ENCODE measurements around the gene C7orf33.

C7orf33 gene

DNA sequence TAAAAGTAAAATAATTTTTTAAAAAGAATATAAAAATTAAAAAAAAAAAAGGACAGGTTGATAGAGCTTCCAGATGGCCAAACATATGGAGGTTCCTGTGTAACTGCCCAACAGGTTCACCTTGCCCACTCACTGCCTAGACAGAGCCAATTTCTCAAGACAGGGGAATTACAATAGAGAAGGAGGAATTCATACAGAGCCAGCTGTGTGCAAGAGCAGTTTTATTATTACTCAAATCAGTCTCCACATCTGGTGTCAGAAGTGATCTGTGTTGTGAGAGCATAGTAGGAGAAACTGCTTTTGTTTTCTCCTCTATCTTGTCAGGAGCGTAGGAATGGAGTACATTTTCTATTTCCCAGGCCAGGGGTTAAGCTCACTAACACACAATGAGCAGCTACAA is 31.0 kb downstream of the C7orf33 start:
- H3K4me3 ChIP-seq (ENCODE audit: low read depth, low read length): no peak overlapping the region
- TF ChIP-seq, protein P1, sequence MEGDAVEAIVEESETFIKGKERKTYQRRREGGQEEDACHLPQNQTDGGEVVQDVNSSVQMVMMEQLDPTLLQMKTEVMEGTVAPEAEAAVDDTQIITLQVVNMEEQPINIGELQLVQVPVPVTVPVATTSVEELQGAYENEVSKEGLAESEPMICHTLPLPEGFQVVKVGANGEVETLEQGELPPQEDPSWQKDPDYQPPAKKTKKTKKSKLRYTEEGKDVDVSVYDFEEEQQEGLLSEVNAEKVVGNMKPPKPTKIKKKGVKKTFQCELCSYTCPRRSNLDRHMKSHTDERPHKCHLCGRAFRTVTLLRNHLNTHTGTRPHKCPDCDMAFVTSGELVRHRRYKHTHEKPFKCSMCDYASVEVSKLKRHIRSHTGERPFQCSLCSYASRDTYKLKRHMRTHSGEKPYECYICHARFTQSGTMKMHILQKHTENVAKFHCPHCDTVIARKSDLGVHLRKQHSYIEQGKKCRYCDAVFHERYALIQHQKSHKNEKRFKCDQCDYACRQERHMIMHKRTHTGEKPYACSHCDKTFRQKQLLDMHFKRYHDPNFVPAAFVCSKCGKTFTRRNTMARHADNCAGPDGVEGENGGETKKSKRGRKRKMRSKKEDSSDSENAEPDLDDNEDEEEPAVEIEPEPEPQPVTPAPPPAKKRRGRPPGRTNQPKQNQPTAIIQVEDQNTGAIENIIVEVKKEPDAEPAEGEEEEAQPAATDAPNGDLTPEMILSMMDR (IDR thresholded peaks at IDR 0.05; ENCODE audit: low read depth, low read length): no peak
- peaks cover 20% of the 10 kb centered on the region for H3K27me3 ChIP-seq
- no peaks in the 10 kb centered on the region for H3K9me3 ChIP-seq
- H3K36me3 ChIP-seq: no peaks in the 10 kb centered on the region
- DNase-seq: no peak
- no peaks in the 10 kb centered on the region for H3K4me1 ChIP-seq

DNA sequence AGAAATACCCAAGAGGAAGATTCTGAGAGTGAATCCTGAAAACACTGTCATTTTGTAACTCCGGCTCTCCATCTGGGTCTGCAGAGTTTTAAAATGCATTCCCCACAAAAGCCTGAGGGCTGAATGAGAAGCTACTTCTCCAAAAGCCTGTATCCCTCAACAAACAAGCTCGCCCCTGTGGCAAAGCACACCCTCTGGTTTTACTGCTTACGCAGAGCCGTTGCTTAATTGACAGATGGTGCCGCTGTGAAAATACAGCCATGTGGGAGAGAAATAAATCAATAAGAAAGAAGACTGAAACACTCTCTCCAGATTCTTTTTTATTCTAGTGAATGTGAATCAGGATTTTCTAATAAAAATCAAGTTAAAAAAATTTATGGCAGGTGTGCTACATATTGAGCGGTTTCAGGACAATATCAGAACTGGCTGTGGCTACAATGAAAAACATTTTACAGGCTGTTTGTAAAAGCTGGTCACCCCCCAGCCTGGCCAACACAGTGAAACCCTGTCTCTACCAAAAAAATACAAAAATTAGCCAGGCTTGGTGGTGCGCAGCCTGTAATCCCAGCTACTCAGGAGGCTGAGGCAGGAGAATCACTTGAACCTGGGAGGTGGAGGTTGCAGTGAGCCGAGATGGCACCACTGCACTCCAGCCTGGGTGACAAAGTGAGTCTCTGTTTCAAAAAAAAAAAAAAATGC is 32.5 kb downstream of the C7orf33 start:
- DNase-seq: peak; percentile 24
- TF ChIP-seq, protein P1 (IDR thresholded peaks at IDR 0.05; ENCODE audit: low read depth, low read length): no peak
- Histone ChIP-seq H3K36me3 (no peaks in the 10 kb centered on the region), H3K27me3 (peaks cover 20% of the 10 kb centered on the region), H3K9me3 (no peaks in the 10 kb centered on the region), H3K4me3 (ENCODE audit: low read depth, low read length) (no peak overlapping the region), H3K4me1 (no peaks in the 10 kb centered on the region)

DNA sequence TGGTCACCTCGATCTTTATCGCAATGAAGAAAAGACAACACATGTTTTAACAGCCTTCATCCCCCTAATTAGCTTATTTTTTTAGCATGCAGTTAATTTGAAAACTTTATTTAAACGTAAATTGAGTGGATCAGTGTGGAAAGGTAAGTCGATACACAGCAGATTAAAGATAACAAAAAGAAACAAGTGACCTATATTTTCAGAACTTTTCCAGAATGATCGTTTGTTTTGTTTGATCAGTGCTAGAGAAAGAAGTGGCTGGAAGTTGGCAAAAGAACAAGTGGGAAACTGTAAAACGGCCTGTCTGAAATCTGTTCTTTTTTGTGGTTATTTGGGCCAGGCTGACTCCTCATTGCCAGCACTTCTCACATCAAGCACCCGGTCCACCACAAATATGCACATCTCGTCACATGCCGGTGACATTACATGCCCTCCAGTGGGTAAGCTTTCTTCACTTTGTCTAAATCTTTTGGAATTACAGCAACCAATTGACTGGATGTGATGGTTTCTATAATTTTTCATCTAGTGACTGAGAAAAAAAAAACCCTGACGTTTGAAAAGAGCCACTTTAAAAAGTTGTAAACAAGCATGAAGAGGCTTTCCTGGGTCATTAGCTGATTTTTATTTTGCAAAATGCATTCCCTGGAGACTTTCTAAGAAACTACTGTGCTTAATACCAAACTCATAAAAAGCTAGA is 33.2 kb downstream of the C7orf33 start:
- Histone ChIP-seq H3K4me1 (no peaks in the 10 kb centered on the region), H3K4me3 (ENCODE audit: low read depth, low read length) (no peak overlapping the region)
- DNase-seq: no peak

GRCh38 chr7:148624735-148625134 is 34.2 kb downstream of the C7orf33 start:
- Histone ChIP-seq H3K4me1 (no peaks in the 10 kb centered on the region), H3K27me3 (peaks cover 20% of the 10 kb centered on the region), H3K9me3 (no peaks in the 10 kb centered on the region), H3K36me3 (no peaks in the 10 kb centered on the region), H3K4me3 (ENCODE audit: low read depth, low read length) (no peak overlapping the region)
- no peak for DNase-seq
- TF ChIP-seq, protein P1 (IDR thresholded peaks at IDR 0.05; ENCODE audit: low read depth, low read length): no peak

More for the DNA sequence above, 33.2 kb downstream of the C7orf33 start:
- no peaks in the 10 kb centered on the region for H3K9me3 ChIP-seq
- no peaks in the 10 kb centered on the region for H3K36me3 ChIP-seq
- TF ChIP-seq, protein P1 (IDR thresholded peaks at IDR 0.05; ENCODE audit: low read depth, low read length): no peak
- H3K27me3 ChIP-seq: peaks cover 20% of the 10 kb centered on the region

DNA sequence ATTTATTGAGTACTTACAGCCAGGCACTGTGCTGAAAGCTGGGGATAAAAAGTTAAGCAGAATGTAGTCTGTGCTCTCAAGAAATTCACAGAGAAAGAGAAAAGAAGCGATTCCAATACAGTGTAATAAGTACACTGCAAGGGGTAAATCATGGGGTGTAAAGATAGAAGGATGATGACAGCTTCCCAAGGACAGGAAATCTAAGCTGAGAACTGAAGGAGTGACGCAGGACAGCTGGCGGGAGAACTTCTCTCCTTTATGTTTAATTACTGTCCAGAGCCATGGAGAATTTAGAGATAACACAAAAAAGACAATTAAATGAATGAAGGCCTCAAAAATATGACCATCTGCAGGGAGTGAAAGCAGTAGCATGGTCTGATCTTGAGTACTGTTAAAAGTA is 34.8 kb downstream of the C7orf33 start:
- no peak for DNase-seq
- no peaks in the 10 kb centered on the region for H3K4me1 ChIP-seq
- no peaks in the 10 kb centered on the region for H3K36me3 ChIP-seq
- H3K27me3 ChIP-seq: peaks cover 20% of the 10 kb centered on the region
- H3K9me3 ChIP-seq: no peaks in the 10 kb centered on the region
- no peak overlapping the region for H3K4me3 ChIP-seq (ENCODE audit: low read depth, low read length)
- TF ChIP-seq, protein P1 (IDR thresholded peaks at IDR 0.05; ENCODE audit: low read depth, low read length): no peak

DNA sequence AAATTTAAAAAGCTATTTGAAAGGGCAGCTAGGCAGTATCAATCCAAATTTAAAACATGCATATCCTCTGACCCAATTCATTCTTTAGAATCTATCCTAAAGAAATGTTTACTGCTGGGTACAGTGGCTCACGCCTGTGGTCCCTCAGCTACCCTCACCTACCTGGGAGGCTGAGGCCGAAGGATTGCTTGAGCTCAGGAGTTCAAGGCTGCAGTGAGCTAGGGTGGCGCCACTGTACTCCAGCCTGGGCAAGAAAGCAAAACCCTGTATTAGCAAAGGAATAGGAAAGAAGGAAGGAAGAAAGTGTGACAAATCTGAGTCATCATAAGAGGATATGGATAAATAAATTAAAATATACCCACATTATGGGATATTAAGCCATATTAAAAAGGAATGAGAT is 36.3 kb downstream of the C7orf33 start:
- TF ChIP-seq, protein P1 (IDR thresholded peaks at IDR 0.05; ENCODE audit: low read depth, low read length): no peak
- no peak for DNase-seq
- Histone ChIP-seq H3K27me3 (peaks cover 29% of the 10 kb centered on the region), H3K4me3 (ENCODE audit: low read depth, low read length) (no peak overlapping the region), H3K4me1 (no peaks in the 10 kb centered on the region), H3K9me3 (no peaks in the 10 kb centered on the region), H3K36me3 (no peaks in the 10 kb centered on the region)

All from BE2C (cell line).